Measurements from ENCODE around the gene STUM. TPM values are rescaled to one million over a fixed set of nuclear protein-coding genes. Genes with fewer than 3 reads are reported as not detected.

STUM gene
- total RNA-seq, 1 donor from 2014 or later = 0.09 TPM

DNA sequence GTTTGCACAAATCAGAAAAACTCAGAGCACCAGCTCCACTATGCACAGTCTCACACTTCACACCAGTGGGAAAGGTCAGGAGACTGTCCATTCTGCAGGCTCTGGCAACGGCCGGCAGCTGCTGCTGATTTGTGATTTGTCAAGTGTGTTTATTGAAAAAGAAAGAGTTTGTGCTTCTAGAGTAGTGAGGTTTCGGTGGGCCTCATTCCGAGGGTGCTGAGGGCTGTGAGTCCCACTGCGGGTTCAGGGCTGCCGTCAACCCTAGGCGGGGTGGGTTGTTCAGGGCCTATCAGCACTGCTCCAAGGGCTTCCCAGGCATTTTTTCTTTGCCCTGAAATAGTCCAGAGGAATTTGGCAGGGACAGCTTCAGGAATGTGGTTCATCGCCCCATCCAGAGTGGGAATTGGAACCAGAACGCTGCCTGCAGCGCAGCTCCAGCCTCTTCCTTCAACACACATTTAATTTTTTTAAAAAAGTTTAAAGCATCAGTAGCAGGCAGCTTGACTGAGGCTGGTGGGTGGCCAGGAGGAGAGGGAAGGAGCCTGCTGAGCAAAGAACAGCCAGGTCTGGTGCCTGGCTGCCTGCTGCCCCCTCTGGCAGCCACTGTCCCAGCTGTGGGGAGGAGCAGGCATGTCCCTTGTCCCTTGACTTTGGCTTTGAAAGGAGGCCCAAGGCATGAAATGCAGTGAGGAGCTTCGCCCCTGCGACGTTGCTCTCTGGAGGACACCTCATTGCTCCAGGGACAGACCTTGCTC is 19.7 kb downstream of the STUM start:
- no peak overlapping the region for H3K27ac Mint-ChIP-seq
- H3K9me3 Mint-ChIP-seq = no peaks in the 10 kb centered on the region
- peaks cover 28% of the 10 kb centered on the region for H3K27me3 Mint-ChIP-seq (ENCODE audit: low read depth)
- TF ChIP-seq, protein P1, sequence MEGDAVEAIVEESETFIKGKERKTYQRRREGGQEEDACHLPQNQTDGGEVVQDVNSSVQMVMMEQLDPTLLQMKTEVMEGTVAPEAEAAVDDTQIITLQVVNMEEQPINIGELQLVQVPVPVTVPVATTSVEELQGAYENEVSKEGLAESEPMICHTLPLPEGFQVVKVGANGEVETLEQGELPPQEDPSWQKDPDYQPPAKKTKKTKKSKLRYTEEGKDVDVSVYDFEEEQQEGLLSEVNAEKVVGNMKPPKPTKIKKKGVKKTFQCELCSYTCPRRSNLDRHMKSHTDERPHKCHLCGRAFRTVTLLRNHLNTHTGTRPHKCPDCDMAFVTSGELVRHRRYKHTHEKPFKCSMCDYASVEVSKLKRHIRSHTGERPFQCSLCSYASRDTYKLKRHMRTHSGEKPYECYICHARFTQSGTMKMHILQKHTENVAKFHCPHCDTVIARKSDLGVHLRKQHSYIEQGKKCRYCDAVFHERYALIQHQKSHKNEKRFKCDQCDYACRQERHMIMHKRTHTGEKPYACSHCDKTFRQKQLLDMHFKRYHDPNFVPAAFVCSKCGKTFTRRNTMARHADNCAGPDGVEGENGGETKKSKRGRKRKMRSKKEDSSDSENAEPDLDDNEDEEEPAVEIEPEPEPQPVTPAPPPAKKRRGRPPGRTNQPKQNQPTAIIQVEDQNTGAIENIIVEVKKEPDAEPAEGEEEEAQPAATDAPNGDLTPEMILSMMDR (IDR thresholded peaks at IDR 0.05; ENCODE audit: unreplicated experiment) = no peak
- no peak for DNase-seq (ENCODE audit: low spot score in 2 of 2, unreplicated experiment in 2 of 2)
- no peak overlapping the region for H3K4me3 Mint-ChIP-seq
- no peaks in the 10 kb centered on the region for H3K4me1 Mint-ChIP-seq
- no peaks in the 10 kb centered on the region for H3K36me3 Mint-ChIP-seq

DNA sequence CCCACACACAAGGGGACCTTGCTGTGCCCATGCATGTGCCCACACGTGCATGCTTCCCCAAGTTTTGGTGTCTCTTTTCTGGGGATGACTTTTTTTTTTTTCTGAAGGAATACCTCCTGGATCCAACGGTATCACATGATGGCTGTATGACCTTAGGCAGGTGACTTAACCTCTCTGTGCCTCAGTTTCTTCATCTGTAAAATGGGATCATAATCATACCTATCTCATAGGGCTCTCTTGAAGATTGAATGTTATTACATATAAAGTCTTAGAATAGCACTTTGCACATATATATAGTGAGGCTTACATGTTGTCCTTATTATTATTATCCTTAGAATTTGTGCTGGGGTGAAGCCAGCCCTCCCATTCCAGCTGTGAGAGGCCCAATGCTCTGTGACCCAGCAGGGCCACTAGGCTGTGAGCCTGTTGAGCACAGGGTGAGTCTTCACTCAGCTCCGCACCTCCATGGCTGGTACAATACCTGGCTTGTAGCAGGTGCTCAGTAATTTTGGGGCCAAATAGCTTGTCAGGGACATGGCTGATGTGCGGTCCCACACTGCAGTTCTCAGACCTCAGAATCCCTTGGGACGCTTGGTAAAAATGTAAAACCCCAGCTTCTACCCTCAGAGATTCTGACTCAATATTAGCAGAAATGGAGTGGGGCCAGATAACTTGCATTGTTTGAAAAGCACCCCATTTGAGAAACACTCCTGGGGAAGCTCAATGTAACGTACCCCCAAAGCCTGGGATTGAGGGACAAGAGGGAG is 20.6 kb downstream of the STUM start:
- H3K27me3 Mint-ChIP-seq (ENCODE audit: low read depth) = peaks cover 26% of the 10 kb centered on the region
- no peaks in the 10 kb centered on the region for H3K36me3 Mint-ChIP-seq
- no peaks in the 10 kb centered on the region for H3K9me3 Mint-ChIP-seq
- H3K4me1 Mint-ChIP-seq = no peaks in the 10 kb centered on the region
- H3K4me3 Mint-ChIP-seq = no peak overlapping the region
- DNase-seq (ENCODE audit: low spot score in 2 of 2, unreplicated experiment in 2 of 2) = no peak
- no peak overlapping the region for H3K27ac Mint-ChIP-seq
- TF ChIP-seq, protein P1 (IDR thresholded peaks at IDR 0.05; ENCODE audit: unreplicated experiment) = no peak

DNA sequence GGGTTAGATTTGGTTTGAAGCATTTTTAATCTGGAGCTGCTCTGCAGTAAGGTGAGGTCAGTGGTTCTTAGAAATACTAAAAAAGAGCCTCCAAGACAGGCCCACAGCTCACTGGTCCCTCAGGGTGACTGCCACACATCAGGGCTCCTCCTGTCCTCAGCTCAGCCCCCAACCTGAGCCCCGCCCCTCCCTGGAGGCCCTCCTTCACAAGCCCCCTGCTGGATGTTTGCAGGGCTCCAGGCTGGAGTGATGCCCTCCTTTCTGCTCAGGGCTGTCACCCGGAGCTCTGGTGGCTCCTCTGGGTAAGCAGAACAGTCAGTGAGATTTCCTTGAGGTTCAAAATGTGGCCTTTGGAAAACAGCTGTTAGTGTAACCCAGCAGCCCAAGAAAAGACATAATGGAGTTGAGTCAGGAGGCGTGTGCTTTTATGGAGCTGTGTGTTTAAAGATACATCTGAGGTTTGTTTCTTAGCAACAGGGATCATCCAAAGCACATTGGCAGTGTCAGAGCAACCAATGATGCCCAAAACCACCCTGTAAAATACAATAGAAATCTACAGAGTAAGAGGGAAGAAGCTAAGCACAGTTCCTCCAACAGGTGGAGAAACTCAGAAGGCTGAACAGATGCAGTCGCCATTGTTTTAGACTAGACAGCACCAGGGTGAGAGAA is 21.4 kb downstream of the STUM start:
- TF ChIP-seq, protein P1 (IDR thresholded peaks at IDR 0.05; ENCODE audit: unreplicated experiment) = no peak
- Mint-ChIP-seq H3K36me3 (no peaks in the 10 kb centered on the region), H3K9me3 (no peaks in the 10 kb centered on the region), H3K27ac (no peak overlapping the region), H3K4me3 (no peak overlapping the region), H3K4me1 (peaks cover 2% of the 10 kb centered on the region), H3K27me3 (ENCODE audit: low read depth) (peaks cover 24% of the 10 kb centered on the region)
- DNase-seq (ENCODE audit: low spot score in 2 of 2, unreplicated experiment in 2 of 2) = no peak

DNA sequence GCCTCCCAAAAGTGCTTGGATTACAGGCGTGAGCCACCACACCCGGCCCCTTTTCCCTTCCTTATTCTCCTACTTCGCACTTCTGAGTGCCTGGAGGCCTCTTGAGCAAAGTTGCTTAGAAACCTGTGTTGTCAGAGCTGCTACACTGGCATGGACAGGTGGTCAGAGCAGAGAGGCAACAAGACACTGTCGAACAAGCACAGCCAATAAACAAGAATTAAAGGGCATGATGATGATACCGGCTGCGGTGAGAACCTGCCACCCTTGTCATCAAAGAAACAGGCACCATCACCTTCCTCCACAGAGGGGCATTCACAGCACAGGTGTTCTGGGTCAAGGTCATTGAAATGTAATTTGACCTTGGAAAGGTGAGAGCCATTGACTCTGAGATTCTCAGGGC is 23.3 kb downstream of the STUM start:
- Mint-ChIP-seq H3K27ac (no peak overlapping the region), H3K9me3 (no peaks in the 10 kb centered on the region), H3K4me1 (peaks cover 11% of the 10 kb centered on the region), H3K36me3 (no peaks in the 10 kb centered on the region), H3K4me3 (no peak overlapping the region), H3K27me3 (ENCODE audit: low read depth) (peaks cover 9% of the 10 kb centered on the region)
- TF ChIP-seq, protein P1 (IDR thresholded peaks at IDR 0.05; ENCODE audit: unreplicated experiment) = no peak
- no peak for DNase-seq (ENCODE audit: low spot score in 2 of 2, unreplicated experiment in 2 of 2)

DNA sequence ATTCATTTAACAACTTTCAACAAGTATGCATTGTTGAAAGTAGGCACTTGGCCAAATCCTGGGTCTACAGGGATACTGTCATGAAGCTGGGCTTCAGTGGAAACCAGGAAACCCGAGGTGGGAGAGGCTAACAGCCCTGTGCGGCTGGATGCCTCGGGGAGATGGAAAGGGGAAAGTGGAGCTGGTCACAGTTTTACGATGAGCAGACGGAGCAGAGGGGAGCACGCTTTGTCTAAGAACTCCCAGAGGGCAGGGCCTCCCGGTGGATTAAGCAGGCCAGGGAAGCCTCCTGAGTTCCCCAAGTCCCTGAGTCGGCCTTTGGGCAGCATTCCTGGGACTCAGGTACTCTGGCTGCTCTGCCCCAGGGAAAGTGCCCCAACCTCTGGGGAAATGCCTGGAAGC is 23.8 kb downstream of the STUM start:
- Mint-ChIP-seq H3K4me3 (no peak overlapping the region), H3K4me1 (peaks cover 11% of the 10 kb centered on the region), H3K27me3 (ENCODE audit: low read depth) (peaks cover 4% of the 10 kb centered on the region), H3K27ac (no peak overlapping the region), H3K9me3 (no peaks in the 10 kb centered on the region), H3K36me3 (no peaks in the 10 kb centered on the region)
- TF ChIP-seq, protein P1 (IDR thresholded peaks at IDR 0.05; ENCODE audit: unreplicated experiment) = no peak
- DNase-seq (ENCODE audit: low spot score in 2 of 2, unreplicated experiment in 2 of 2) = no peak
